T47D (cell line): ENCODE data around the gene DDX39A.
"Not testable (repeated sequence)": the region's sequence is repeated elsewhere in the genome, so short reads cannot be mapped to it uniquely, and the experiment has no call there.

Experiments
- DNase-seq, 2 experiments: peaks; one replicate each; pipeline versions ENCODE4 v3.0.0 to v3.0.0-alpha.2; 2011 to 2012; ENCODE audit warnings: low read depth in 1 of 2, low spot score in 1 of 2
- JUND ChIP-seq: IDR thresholded peaks from 2 replicates; pipeline ENCODE4 v1.6.1; 2012; ENCODE audit warnings: low read depth
- in situ Hi-C: cut with HindIII; loops from 2 replicates; pipeline ENCODE4 v1.10.0; 2016; ENCODE audit warnings: low sequenced_read_pairs, low pct_unique_long_range_greater_than_20kb

Gene DDX39A

GRCh38 chr19:14410091-14411051 is 8.8 kb downstream of the DDX39A start:
- TF ChIP-seq JUND = no peak
- in situ Hi-C loops = no loop called here
- no peak for DNase-seq

GRCh38 chr19:14409146-14410023 is 9.8 kb downstream of the DDX39A start:
- in situ Hi-C loops = no loop called here
- DNase-seq = no peak
- no peak for TF ChIP-seq JUND

DNA sequence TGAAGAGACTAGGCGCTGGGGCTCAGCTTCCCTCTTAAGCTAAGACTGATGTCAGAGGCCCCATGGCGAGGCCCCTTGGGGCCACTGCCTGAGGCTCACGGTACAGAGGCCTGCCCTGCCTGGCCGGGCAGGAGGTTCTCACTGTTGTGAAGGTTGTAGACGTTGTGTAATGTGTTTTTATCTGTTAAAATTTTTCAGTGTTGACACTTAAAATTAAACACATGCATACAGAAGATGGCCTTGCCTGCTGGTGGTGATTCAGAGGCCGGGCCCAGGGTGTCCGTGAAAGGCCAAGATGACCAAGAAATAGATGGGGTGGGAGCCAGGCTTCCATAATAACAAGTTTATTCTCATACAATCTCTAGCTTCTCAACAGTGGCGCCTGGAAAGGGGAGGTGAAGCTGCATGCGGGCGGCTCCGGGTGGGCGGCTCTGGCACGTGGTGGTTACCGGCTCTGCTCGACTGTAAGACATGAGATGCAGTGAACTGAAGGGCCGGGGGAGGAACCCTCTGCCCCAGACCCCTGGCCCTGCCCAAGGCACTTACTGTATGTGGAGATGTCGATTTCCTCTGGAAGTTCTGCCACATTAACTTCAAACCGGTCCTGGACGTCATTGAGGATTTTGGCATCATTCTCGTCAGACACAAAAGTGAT is 10.5 kb downstream of the DDX39A start:
- in situ Hi-C loops = no loop called here
- TF ChIP-seq JUND = no peak
- DNase-seq = no peak

DNA sequence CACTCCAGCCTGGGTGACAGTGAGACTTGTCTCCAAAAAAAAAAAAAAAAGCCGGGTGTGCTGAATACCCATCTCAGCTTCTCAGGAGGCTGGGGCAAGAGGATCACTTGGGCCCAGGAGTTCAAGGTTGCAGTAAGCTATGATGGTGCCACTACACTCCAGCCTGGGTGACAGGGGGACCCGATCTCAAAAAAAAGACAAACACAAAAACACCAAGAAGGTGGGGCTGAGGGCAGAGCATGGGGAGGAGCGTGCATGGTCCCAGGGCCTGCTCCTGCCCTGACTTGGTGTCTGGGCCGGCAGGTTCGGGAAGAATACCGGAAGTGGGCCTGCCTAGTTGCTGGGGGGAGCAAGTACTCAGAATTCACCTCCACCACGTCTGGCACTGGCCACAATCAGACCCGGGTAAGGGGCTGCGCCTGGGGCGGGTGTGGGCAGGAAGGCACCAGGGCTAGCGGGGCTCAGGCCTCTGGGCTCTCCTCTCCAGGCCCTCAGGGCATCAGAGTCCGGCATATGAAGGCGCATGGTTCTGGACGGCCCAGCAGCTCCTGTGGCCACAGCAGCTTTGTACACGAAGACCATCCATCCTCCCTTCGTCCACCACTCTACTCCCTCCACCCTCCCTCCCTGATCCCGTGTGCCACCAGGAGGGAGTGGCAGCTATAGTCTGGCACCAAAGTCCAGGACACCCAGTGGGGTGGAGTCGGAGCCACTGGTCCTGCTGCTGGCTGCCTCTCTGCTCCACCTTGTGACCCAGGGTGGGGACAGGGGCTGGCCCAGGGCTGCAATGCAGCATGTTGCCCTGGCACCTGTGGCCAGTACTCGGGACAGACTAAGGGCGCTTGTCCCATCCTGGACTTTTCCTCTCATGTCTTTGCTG is 11.3 kb downstream of the DDX39A start:
- no peak for TF ChIP-seq JUND
- peak in 1 of 2 experiments; percentile 21 for DNase-seq
- in situ Hi-C loops = no loop called here

DNA sequence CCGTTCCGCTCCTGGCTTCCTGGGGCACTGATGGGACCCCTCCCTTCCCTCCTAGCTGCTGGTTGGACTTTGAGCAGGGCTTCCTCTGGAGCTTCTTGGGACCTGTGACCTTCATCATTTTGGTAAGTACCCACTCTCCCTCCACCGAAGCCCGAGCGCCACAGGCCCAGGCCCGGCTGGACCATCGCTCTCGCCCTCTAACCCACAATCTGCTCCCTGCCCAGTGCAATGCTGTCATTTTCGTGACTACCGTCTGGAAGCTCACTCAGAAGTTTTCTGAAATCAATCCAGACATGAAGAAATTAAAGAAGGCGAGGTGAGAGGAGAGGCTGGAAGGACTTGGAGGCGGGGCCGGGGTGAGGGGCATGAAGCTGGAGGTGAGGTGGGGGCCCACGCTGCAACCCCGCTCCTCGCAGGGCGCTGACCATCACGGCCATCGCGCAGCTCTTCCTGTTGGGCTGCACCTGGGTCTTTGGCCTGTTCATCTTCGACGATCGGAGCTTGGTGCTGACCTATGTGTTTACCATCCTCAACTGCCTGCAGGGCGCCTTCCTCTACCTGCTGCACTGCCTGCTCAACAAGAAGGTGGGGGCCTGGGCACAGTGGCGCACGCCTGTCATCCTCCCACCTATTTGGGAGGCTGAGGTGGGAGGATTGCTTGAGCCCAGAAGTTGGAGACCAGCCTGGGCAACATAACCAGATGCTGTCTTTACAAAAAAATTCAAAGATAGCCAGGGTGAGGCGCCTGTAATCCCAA is 12.3 kb downstream of the DDX39A start:
- in situ Hi-C loops = no loop called here
- DNase-seq = peak in 1 of 2 experiments; percentile 52
- TF ChIP-seq JUND = no peak

GRCh38 chr19:14405758-14406644 is 13.1 kb downstream of the DDX39A start:
- in situ Hi-C loops = no loop called here
- peak; percentile 87 to 96 for DNase-seq
- no peak for TF ChIP-seq JUND

DNA sequence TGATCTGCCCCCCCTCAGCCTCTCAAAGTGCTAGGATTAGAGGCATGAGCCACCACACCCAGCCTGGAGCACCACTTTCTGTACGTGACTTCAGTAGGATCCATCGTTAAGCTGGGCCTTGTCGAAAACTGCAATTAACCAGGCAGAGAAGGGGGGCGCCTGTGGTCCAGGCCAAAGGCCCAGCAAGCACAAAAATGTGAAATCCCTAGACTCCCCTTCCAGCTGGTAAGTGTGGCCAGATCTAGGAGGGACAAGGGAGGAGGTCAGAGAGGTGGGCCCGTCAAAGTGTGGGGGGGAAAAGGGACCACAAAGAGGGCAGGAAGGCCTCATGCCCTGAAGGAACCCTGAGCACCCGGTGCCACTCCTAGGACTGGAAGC is 13.8 kb downstream of the DDX39A start:
- in situ Hi-C loops = no loop called here
- no peak for TF ChIP-seq JUND
- no peak for DNase-seq

GRCh38 chr19:14404312-14404711 is 14.8 kb downstream of the DDX39A start:
- no peak for DNase-seq
- TF ChIP-seq JUND = no peak
- in situ Hi-C loops = no loop called here

GRCh38 chr19:14403145-14403930 is 15.8 kb downstream of the DDX39A start:
- DNase-seq, in situ Hi-C loops: not testable (repeated sequence)
